Stromal cell of bone marrow (primary cell): Measurements from ENCODE around the gene TMUB1.
A peak's percentile ranks its signal among the peaks of the same experiment; 100 is the strongest.

Source experiments
- DNase-seq: peaks from one replicate; pipeline ENCODE4 v3.0.0-alpha.2; 2012; ENCODE audit warnings: low read depth

Gene TMUB1

GRCh38 chr7:151083071-151083823, at the start of gene TMUB1:
Gene TMUB1 (minus strand): TSS chr7:151083493. CDS start chr7:151082563, 930 bp downstream.
- DNase-seq, result no peak

DNA sequence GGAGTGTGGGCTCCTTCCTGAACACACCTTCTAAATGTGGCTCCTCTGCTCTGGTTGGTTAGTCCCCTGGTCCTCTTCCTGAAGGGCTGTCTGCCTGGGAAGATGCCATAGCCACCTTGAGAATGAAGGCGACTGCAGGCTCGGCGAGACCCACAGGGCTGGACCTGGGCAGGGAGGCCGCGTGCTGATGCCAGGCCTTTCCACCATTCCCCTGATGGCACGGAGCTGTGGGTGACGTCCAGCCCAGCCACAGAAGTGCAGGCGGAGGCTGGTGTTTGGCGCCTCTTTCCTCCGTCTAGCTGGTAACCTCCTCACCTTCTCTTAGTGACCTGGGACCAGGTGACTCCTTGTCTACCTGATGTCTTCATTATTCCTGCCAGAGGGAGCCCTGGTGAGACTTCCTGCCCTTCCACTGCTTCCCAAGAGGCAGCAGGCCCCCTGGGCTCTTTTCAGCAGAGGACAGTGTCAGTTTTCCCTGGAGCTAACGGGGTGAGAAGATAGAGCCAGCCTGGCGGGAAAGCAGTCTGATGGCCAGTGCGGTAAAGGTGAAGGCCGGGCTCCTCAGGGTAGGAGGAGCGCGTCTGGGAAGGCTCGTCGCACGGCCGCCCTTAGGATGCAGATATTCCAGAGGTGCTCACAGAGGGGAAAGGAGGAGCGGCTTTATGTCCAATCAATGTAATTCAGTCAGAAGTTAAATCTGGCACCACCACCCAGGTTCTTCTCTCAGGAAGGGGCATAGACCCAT, 49.3 kb upstream of the TMUB1 start:
- no peak for DNase-seq

DNA sequence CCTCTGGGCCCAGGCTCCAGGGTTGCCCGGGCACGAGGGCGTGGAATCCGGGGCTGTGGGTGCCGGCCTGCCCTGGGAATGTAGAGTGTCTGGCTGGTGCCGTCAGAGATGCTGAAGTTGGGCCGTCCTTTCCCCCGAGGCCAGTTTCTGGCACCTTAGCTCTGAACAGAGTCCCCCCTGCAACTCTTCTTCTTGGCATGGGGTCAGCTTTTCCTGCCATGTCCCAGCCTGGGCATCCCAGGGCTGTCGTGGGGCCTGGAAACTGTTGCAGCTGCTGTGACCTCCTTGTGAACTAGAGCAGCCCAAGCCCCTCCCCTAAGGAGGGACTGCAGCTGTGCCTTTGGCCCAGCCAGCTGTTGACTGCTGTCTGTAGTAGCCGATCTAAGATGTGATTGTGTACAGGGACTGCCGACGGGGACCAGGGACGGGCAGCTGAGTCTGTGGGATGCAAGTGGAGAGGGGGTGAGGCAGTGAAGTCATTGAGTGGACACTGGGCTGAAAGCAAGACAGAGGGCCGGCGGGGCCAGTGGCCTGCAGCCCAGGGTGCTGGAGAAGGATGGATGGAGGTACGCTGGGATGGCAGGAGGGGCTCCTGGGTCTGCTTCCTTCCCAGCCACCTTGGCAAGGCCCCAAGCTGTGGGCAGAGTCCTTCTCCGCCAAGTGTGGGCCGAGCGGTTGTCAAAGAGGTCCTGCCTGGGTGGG, 48.5 kb upstream of the TMUB1 start:
- no peak for DNase-seq

GRCh38 chr7:151131224-151131591, 47.9 kb upstream of the TMUB1 start:
- DNase-seq, result no peak

DNA sequence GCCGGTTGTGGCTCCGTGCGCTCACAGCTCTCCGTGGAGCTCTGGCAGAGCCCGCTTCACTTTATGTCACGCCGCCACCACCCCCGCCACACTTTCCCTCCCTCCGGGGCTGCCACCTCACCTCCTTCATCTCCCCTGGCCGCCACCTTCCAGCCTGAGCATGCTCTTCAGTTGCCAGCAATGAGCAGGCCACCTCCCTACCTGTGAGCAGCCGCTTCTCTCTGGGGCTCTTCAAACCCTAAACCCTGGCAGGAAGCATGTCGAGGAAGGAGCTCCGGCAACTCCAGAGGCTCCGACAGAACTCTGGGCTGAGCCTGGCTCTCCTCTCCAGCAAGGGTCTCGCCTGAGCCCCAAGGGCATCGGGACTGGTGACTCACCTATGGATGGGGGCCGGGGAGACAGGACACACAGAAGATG, 47.5 kb upstream of the TMUB1 start:
- no peak for DNase-seq

GRCh38 chr7:151129960-151130591, 46.8 kb upstream of the TMUB1 start:
- no peak for DNase-seq

DNA sequence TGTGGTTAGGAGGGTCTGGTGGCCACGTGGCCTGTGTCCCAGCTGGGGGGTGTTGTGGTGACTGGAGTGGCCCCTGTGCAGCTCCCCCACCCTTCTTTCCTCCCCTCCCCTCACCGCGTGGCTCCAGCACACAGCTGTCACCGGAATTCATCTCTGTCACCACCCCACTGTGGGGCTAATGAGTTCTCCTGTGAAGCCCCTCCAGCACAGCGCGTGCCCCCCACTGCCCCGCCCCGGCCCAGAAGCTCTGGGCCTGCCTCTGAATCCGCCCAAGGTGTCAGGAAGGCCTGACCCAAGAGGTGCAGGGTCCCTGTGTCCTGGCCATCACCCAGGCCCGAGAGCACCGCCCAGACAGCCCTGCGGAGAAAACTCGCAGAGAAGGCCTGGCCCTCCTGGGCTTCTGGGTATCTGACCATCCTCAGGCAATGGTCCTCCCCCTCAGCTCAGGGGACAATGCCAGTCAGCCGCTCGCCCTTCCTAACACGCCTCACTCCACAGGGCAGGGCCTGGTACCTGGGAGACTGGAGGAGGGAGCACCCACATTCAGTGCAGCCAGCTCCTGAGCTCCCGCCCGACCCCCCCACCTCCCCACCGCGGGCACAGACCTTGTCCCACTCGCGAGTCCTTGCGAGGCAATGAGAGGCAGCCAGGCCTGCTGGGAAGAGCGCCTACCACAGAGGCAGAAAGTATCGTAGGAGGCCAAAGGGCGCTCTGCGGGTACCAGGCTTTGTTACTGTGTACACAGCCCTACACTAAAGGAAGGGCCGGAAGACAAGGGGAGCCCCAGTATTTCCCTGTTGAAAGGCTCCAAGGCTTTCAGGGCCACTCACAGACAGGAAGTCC, 46.0 kb upstream of the TMUB1 start:
- DNase-seq, result no peak

GRCh38 chr7:151128716-151129115, 45.4 kb upstream of the TMUB1 start:
- DNase-seq, result no peak

DNA sequence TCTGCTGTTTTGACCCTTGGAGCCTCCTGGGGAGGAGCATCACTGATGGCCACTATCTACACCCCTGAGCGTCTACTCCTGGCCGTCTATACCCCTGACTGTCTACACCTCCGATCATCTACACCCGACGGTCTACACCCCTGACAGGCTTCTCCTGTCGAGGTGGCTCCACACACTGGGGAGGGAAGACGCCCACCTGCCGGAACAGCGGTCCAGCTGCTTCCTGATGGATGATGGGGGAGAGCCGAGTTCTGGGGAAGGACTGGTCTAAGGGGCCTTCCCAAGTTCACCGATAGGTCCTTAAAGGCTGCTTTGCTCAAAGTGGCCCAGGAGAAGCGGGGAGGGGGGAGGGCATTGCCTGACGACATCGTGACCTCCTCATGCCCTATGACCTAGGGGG, 44.9 kb upstream of the TMUB1 start:
- no peak for DNase-seq

DNA sequence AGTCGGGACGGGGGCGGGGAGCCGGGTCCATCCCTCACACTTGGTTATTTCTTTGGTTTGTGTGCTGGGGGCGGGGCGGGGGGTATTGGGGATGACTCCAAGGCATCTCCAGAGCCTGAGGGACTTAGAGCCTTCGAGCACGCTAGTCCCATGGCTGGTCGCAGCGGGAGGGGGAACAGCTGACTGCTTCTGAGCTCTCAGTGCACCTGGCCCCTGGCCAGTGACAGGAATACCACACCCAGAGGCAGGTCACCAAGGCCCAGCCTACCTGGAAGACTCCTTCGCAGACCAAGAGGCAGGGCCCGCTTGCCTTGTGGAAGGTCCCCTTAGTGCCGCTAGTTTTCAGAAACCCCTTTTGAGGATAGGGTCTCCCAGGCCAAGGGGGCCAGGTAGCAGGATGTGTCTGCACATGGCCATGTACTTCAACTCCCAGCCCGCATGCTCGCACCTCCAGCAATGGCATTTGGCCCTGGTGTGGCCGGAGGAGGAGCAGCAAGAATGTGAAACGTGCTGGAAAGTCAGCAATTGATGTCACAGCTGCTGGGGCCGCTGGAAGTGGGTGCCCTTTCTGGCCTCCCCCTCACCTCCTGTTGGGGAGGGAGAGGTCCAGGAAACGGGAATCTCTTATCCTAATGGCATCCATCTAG, 43.3 kb upstream of the TMUB1 start:
- DNase-seq, result no peak

DNA sequence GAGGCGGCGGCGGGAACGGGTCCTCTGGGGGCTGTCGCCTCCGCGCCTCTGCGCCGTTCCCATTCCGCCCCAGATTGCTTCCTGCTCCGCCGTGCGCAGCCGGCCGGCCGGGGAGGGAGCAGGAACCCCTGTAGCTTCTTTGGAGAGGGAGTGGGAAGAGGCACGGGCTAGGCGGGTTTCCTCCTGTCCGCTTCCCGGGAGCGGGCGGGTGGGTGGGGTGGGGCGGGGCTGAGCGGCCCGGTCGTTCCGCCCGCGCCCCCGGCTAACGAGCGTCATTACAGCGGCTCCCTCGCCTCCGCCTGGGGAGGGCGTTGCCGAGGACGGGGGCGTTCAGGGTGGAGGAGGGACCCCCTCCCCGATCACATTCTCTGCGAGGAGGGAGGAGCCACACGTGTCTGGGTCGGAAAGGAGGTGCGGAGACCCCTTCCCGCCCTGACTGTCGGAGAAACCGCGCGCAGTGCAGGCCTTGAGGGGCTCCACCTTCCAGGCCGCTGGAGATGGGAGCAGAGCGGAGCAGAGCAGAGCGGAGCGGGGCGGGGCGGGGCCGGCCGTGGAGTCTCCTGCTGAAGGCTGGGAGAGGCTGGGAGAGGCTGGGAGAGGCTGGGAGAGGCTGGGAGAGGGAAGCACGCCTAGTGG, 42.7 kb upstream of the TMUB1 start:
- no peak for DNase-seq

DNA sequence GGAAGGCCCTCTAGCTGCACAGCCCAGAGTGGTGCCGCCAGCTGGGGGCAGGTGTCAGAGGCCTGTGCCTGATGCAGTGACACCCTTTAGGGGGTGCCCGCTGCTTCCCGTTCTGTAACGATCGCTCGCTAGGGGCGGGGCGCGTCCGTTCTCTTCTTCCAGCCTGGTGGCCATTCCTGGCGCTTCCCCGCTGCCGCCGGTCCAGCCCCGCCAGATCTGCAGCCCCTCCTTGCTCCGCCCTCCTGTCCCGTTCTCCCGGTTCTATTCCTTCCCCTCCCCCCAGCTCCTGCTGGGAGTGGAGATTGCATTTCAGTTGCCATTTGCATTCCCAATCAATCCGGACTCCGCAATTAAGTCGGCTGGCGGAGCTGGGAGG, 42.2 kb upstream of the TMUB1 start:
- no peak for DNase-seq

DNA sequence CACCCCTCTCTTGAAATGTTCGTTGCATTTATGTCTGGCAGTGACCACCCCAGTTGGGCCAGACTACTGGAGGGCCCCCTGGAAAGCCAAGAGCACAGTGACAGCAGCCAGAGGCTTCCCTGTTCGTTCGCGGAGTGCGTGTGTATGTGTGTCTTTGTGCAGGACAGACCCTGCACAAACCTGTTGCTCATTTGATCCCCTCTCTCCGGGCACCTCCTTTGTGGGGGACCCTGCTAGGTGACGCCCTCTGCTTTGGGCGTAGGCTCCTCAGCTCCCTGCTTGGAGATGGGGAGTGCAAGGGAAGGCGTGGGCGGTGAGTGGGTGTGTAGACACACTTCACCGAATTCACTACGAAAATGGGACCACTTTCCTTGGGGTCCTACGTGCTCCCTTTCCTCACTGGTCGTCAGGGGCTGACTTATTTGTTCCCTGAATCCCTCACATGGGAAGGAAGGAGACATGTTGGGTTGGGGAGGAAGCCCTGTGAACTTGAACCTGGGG, 41.7 kb upstream of the TMUB1 start:
- no peak for DNase-seq

GRCh38 chr7:151124481-151124880, 41.2 kb upstream of the TMUB1 start:
- DNase-seq, result no peak

DNA sequence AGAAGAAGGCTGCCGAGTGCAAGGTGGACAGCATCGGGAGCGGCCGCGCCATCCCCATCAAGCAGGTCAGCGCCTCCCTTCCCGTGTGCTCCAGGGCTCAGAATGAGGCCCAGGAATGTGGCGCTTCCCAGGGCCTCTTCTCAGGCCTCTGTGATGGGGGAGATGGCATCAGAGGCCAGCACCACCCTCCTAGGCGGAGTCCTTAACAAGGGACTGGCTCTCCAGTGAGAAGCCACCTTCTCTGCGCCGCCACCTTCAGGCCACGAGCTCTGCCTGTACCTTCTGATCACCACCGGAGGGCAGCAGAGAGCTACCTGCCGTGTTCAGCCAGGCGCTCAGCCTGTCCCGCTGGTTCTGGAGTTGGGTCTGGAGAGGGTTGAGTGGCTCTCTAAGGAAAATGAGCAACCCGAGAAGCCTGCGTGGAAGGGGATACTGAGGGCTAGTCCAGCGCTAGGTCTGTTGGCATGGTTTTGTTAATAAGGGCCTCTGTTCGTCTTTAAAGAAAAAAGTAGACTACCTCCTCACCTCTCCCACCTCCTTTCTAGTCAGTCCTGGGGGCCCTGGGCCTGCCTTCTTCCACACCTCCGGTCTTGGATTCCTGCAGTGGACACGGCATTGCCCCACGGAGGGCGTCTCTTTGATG, 40.6 kb upstream of the TMUB1 start:
- DNase-seq, result peak; percentile 56

- no peak for DNase-seq
These were observed 40.0 kb upstream of the TMUB1 start for GRCh38 chr7:151123158-151123821.

- DNase-seq, result no peak
These were observed 39.5 kb upstream of the TMUB1 start for GRCh38 chr7:151122796-151123157.

GRCh38 chr7:151122276-151122675, 39.0 kb upstream of the TMUB1 start:
- DNase-seq, result no peak

DNA sequence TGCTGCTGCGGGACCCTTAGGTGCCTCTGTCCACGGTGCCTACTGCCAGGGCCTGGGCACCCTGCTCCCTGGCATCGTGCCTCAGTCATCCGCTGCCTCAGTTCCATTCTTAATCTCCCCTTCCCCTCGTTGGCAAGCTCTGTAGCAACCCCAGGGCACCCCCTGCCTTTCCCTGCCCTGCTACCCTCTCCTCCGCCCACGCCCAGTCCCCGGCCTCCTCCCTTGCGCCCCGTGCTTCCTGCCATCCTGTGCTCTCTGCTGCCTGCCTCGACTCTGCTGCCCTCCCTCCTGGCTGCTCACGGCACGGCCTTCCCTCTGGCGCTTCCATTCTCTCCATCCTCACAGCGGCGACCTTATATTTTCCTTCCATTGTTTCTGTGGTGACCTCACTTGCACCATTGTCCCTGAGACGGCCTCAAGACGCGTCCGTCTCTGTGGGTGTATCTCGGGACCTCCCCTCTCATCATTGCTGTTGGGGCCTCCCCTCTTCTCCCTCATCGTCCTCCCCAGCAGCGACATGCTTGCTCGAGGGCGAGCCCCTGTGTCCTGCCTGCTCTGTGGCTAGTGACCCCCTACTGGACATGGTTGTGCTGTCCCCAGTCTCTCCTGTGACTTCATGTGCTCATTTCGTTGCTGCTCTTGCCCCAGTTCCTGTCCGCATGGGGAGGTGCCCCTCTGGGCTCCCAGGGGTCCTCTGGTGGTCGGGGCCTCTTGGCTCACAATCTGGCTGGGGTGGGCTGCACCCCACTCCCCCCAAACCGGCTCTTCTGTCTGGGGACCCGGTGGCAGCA, 38.3 kb upstream of the TMUB1 start:
- DNase-seq, result no peak
